GM12874 (cell line): Measurements from ENCODE around the gene UIMC1.

Experiments used
- TF ChIP-seq, protein P1 (sequence below): IDR thresholded peaks from 2 replicates; pipeline ENCODE4 v1.5.1; 2011; ENCODE audit warnings: low read depth, mild to moderate bottlenecking, control low read depth, low read length, moderate library complexity; ENCODE audit not compliant: insufficient read depth

Gene UIMC1

GRCh38 chr5:176908675-176909368 is 97.8 kb downstream of the UIMC1 start:
- TF ChIP-seq, protein P1, sequence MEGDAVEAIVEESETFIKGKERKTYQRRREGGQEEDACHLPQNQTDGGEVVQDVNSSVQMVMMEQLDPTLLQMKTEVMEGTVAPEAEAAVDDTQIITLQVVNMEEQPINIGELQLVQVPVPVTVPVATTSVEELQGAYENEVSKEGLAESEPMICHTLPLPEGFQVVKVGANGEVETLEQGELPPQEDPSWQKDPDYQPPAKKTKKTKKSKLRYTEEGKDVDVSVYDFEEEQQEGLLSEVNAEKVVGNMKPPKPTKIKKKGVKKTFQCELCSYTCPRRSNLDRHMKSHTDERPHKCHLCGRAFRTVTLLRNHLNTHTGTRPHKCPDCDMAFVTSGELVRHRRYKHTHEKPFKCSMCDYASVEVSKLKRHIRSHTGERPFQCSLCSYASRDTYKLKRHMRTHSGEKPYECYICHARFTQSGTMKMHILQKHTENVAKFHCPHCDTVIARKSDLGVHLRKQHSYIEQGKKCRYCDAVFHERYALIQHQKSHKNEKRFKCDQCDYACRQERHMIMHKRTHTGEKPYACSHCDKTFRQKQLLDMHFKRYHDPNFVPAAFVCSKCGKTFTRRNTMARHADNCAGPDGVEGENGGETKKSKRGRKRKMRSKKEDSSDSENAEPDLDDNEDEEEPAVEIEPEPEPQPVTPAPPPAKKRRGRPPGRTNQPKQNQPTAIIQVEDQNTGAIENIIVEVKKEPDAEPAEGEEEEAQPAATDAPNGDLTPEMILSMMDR: no peak

DNA sequence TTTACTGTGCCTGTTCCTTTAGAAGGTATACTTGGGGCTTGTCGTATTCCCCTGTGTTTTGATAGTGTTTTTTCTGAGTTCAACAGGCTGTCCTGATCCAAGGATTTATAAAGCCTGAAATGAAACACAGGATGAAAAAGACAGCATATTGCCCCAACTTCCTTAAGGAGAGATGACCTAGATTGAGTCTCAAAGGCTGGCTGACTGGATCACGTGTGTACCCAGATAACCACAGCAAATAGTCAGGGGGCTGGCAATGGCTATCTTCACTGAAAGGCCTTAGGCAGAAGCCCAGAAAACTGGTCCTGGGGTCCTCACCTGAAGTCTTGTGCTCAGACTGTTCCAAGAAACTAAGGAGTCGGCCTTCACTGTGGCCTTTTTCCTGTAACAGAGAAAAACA is 99.8 kb downstream of the UIMC1 start:
- TF ChIP-seq, protein P1: no peak

- TF ChIP-seq, protein P1: no peak
Measured at GRCh38 chr5:176906126-176906525, 100.5 kb downstream of the UIMC1 start.

DNA sequence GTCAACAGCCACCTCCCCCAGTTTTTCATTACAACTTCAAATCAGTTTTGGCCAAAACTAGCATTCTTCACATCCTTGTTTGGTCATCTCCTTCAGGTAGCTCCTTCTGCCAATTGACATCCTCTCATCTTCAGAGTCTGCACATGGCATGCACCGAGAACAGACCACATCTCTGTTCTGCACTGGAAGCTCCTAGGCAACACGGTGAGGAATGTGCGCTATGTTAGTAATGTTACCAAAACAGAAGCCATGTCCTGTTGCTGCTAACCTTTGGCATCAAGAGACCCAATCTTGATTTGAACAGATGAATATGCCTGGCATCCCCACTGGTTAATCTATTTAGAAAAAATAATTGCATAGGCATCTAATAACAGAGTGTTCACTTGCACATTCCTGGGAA is 102.3 kb downstream of the UIMC1 start:
- TF ChIP-seq, protein P1: no peak

DNA sequence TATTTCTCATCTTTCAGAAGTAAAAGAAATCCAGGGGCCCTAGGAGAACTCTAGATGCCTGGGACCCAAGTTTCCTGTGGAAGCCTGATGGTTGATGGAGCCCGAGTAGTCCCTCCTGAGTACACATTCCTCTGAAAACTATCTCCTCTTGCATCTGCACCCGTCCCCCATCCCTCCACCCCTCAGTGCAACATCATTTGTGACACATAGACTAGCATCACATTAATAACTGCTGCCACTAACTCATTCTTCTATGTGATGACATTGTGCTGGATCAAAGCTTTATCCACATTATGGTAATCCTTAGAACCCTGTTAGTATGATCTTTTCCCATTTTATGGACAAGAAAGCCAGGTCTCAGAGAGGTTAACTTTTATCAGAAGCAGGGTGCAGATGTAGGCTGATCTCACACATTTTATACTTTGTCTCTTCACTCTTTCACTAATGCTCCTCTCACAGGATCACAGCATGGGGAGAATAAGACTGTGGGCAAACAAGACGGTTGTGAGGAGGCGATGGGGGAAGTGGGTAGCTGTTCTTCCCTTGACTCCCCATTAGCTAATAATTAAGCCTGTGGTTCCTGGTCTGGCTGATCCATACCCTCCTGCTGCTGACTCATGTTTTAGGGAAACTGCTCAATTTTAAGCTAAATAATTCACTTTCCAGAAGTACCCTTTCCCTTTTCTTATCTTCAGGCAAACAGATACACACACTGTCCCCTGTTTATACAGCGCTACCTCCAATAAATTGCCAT is 103.5 kb downstream of the UIMC1 start:
- TF ChIP-seq, protein P1: no peak

- TF ChIP-seq, protein P1: no peak
Measured at GRCh38 chr5:176902102-176902814, 104.3 kb downstream of the UIMC1 start.
